GM21576 (cell line): ENCODE results near the gene ATXN1.
A peak's percentile ranks its signal among the peaks of the same experiment; 100 is the strongest.
"Not testable (repeated sequence)": the region's sequence is repeated elsewhere in the genome, so short reads cannot be mapped to it uniquely, and the experiment has no call there.

Experiments
- ATAC-seq: cut with Tn5 transposase; IDR thresholded peaks from one replicate; pipeline ENCODE4 v1.9.1; 2021; ENCODE audit warnings: mild to moderate bottlenecking, moderate library complexity; ENCODE audit not compliant: unreplicated experiment

Gene ATXN1

GRCh38 chr6:16656451-16656850 is 104.8 kb downstream of the ATXN1 start:
- ATAC-seq, result no peak

GRCh38 chr6:16654701-16655100 is 106.6 kb downstream of the ATXN1 start:
- ATAC-seq, result no peak

- ATAC-seq, result no peak
These were observed 108.0 kb downstream of the ATXN1 start for GRCh38 chr6:16653226-16653625.

- peak; percentile 92 for ATAC-seq
These were observed 109.4 kb downstream of the ATXN1 start for GRCh38 chr6:16651871-16652270.

- ATAC-seq, result no peak
These were observed 111.4 kb downstream of the ATXN1 start for GRCh38 chr6:16649890-16650289.

- no peak for ATAC-seq
These were observed 112.0 kb downstream of the ATXN1 start for GRCh38 chr6:16649241-16649640.

- ATAC-seq, result no peak
These were observed 113.3 kb downstream of the ATXN1 start for GRCh38 chr6:16648003-16648402.

GRCh38 chr6:16647422-16647821 is 113.8 kb downstream of the ATXN1 start:
- no peak for ATAC-seq

- no peak for ATAC-seq
These were observed 116.6 kb downstream of the ATXN1 start for GRCh38 chr6:16644540-16645250.

GRCh38 chr6:16639684-16640480 is 121.4 kb downstream of the ATXN1 start:
- no peak for ATAC-seq

GRCh38 chr6:16637635-16638034 is 123.6 kb downstream of the ATXN1 start:
- ATAC-seq, result no peak

GRCh38 chr6:16635810-16636602 is 125.3 kb downstream of the ATXN1 start:
- ATAC-seq, result peak; percentile 42

GRCh38 chr6:16635291-16635809 is 125.9 kb downstream of the ATXN1 start:
- no peak for ATAC-seq

GRCh38 chr6:16634855-16635254 is 126.4 kb downstream of the ATXN1 start:
- no peak for ATAC-seq

- ATAC-seq, result no peak
These were observed 127.3 kb downstream of the ATXN1 start for GRCh38 chr6:16633961-16634360.

GRCh38 chr6:16633465-16633864 is 127.8 kb downstream of the ATXN1 start:
- ATAC-seq, result no peak

- ATAC-seq, result no peak
These were observed 129.2 kb downstream of the ATXN1 start for GRCh38 chr6:16632101-16632500.

GRCh38 chr6:16630026-16630643 is 131.1 kb downstream of the ATXN1 start:
- ATAC-seq, result no peak

GRCh38 chr6:16628580-16628979 is 132.7 kb downstream of the ATXN1 start:
- not testable (repeated sequence) for ATAC-seq

- ATAC-seq, result no peak
These were observed 134.6 kb downstream of the ATXN1 start for GRCh38 chr6:16626650-16627049.
